GM23338 (cell line): ENCODE results near the gene ABCC1. TPM values are rescaled to one million over a fixed set of nuclear protein-coding genes. Genes with fewer than 3 reads are reported as not detected.

ENCODE experiments used
- ATAC-seq: fragments of 200-7000 bp; cut with Tn5 transposase; 3 replicates; pipeline ENCODE4 v1.9.1; 2020
- DNase-seq: peaks from one replicate; pipeline ENCODE4 v3.0.0-alpha.2; 2015; ENCODE audit warnings: low spot score
- H2AFZ ChIP-seq: fragments of 200-600 bp; sonication (generic); 2 replicates; pipeline ENCODE4 v1.8.0; 2016; ENCODE audit warnings: antibody characterized with exemption, mild to moderate bottlenecking, moderate library complexity
- H3F3A ChIP-seq: fragments of 200-600 bp; sonication (generic); replicated peaks from 2 replicates; pipeline ENCODE4 v1.8.0; 2017; ENCODE audit warnings: antibody characterized with exemption, mixed run types, low read depth
- H3K27ac ChIP-seq: fragments of 200-600 bp; sonication (generic); 2 replicates; pipeline ENCODE4 v1.6.1; 2016; ENCODE audit warnings: low read depth
- H3K27me3 ChIP-seq: fragments of 200-600 bp; sonication (generic); 2 replicates; pipeline ENCODE4 v1.8.0; 2016; ENCODE audit warnings: mild to moderate bottlenecking, mixed run types, moderate library complexity; ENCODE audit not compliant: insufficient read depth
- H3K36me3 ChIP-seq: fragments of 200-600 bp; sonication (generic); 2 replicates; pipeline ENCODE4 v1.8.0; 2016; ENCODE audit warnings: mild to moderate bottlenecking; ENCODE audit not compliant: insufficient read depth
- H3K4me1 ChIP-seq: fragments of 200-600 bp; sonication (generic); 2 replicates; pipeline ENCODE4 v1.8.0; 2016; ENCODE audit warnings: mild to moderate bottlenecking, moderate library complexity; ENCODE audit not compliant: insufficient read depth
- H3K4me2 ChIP-seq: fragments of 200-600 bp; sonication (generic); 2 replicates; pipeline ENCODE4 v1.7.1; 2017; ENCODE audit warnings: mixed run types
- H3K4me3 ChIP-seq: fragments of 200-600 bp; sonication (generic); 2 replicates; pipeline ENCODE4 v1.6.1; 2016; ENCODE audit warnings: mixed run types
- H3K79me2 ChIP-seq: fragments of 200-600 bp; sonication (generic); replicated peaks from 2 replicates; pipeline ENCODE4 v1.8.0; 2017; ENCODE audit warnings: mild to moderate bottlenecking; ENCODE audit not compliant: insufficient read depth
- H3K9me2 ChIP-seq: fragments of 200-600 bp; sonication (generic); 2 replicates; pipeline ENCODE4 v1.8.0; 2017; ENCODE audit not compliant: insufficient read depth
- H4K20me1 ChIP-seq: fragments of 200-600 bp; sonication (generic); replicated peaks from 2 replicates; pipeline ENCODE4 v1.8.0; 2017; ENCODE audit warnings: mild to moderate bottlenecking; ENCODE audit not compliant: insufficient read depth
- H3K27ac Mint-ChIP-seq: 2 replicates; pipeline ENCODE4 v1.8.0; 2020; ENCODE audit warnings: inconsistent platforms, mild to moderate bottlenecking, moderate library complexity, mixed read lengths
- H3K27me3 Mint-ChIP-seq: 3 replicates; pipeline ENCODE4 v1.8.0; 2022; ENCODE audit warnings: low read depth, mild to moderate bottlenecking, moderate library complexity, mixed read lengths, inconsistent platforms; ENCODE audit not compliant: insufficient read depth, poor library complexity
- H3K36me3 Mint-ChIP-seq: 3 replicates; pipeline ENCODE4 v1.8.0; 2021; ENCODE audit warnings: low read depth, mild to moderate bottlenecking, inconsistent platforms, moderate library complexity, mixed read lengths
- H3K4me1 Mint-ChIP-seq: 3 replicates; pipeline ENCODE4 v1.8.0; 2020; ENCODE audit warnings: mild to moderate bottlenecking, inconsistent platforms, mixed read lengths
- H3K4me3 Mint-ChIP-seq: 3 replicates; pipeline ENCODE4 v1.8.0; 2021; ENCODE audit warnings: moderate library complexity, mild to moderate bottlenecking, inconsistent platforms, mixed read lengths
- H3K9me3 Mint-ChIP-seq: 3 replicates; pipeline ENCODE4 v1.8.0; 2020; ENCODE audit warnings: moderate library complexity, mild to moderate bottlenecking, inconsistent platforms, mixed read lengths
- CREB1 ChIP-seq: fragments of 250-450 bp; sonication (Bioruptor Pico); IDR thresholded peaks from 2 replicates; pipeline ENCODE4 v1.5.0; 2020; ENCODE audit warnings: low read depth, mild to moderate bottlenecking, moderate library complexity
- CTCF ChIP-seq, 2 experiments: fragments of 200-600 bp in 1 of 2; sonication (generic) in 1 of 2; conservative IDR thresholded peaks; 2 replicates each; pipeline versions ENCODE4 v1.5.1 to v1.6.1; 2016 to 2017; ENCODE audit warnings: antibody characterized with exemption in 2 of 2, low read depth in 2 of 2, mild to moderate bottlenecking in 2 of 2, moderate library complexity in 1 of 2
- ETS1 ChIP-seq: IDR thresholded peaks from 2 replicates; pipeline ENCODE4 v1.6.1; 2016; ENCODE audit warnings: antibody characterized with exemption
- EZH2 ChIP-seq: fragments of 200-600 bp; sonication (generic); IDR thresholded peaks from one replicate; pipeline ENCODE4 v1.8.0; 2017; ENCODE audit warnings: antibody characterized with exemption, mild to moderate bottlenecking, low read depth; ENCODE audit not compliant: unreplicated experiment
- EZH2phosphoT487 ChIP-seq: fragments of 200-600 bp; sonication (generic); IDR thresholded peaks from one replicate; pipeline ENCODE4 v1.8.1; 2018; ENCODE audit warnings: antibody characterized with exemption; ENCODE audit not compliant: unreplicated experiment
- JUNB ChIP-seq: IDR thresholded peaks from one replicate; pipeline ENCODE4 v1.6.1; 2016; ENCODE audit warnings: antibody characterized with exemption; ENCODE audit not compliant: unreplicated experiment
- NANOG ChIP-seq: IDR thresholded peaks from 2 replicates; pipeline ENCODE4 v1.6.1; 2016; ENCODE audit warnings: antibody characterized with exemption, borderline replicate concordance
- POLR2AphosphoS5 ChIP-seq: IDR thresholded peaks from 2 replicates; pipeline ENCODE4 v1.6.1; 2016; ENCODE audit warnings: antibody characterized with exemption, low read depth
- REST ChIP-seq: IDR thresholded peaks from one replicate; pipeline ENCODE4 v1.6.1; 2018; ENCODE audit warnings: antibody characterized with exemption; ENCODE audit not compliant: unreplicated experiment
- STAT1 ChIP-seq: IDR thresholded peaks from one replicate; pipeline ENCODE4 v1.6.1; 2016; ENCODE audit warnings: antibody characterized with exemption; ENCODE audit not compliant: unreplicated experiment
- ZNF114 ChIP-seq: fragments of 250-450 bp; sonication (Bioruptor Pico); IDR thresholded peaks from 2 replicates; pipeline ENCODE4 v1.5.0; 2020; ENCODE audit warnings: mild to moderate bottlenecking, moderate library complexity
- ZNF331 ChIP-seq: fragments of 250-450 bp; sonication (Bioruptor Pico); IDR thresholded peaks from 2 replicates; pipeline ENCODE4 v1.5.0; 2020; ENCODE audit warnings: low read depth, mild to moderate bottlenecking, moderate library complexity
- ZNF462 ChIP-seq: fragments of 250-450 bp; sonication (Bioruptor Pico); IDR thresholded peaks from 2 replicates; pipeline ENCODE4 v1.5.0; 2020; ENCODE audit warnings: mild to moderate bottlenecking, moderate library complexity
- polyA plus RNA-seq: library from polyadenylated mRNA; unstranded; fragments of >200 nt; fragmentation: Nextera tagmentation; extraction: Ambion mirVana; gene quantifications from 2 replicates; pipeline ENCODE4 v1.2.1, GENCODE V29; 2016
- total RNA-seq: library from RNA; depleted of rRNA; stranded (reverse); fragments of >200 nt; shearing (Covaris generic); gene quantifications from 2 replicates; pipeline ENCODE4 v1.2.3, GENCODE V29; 2014

Gene ABCC1
- total and polyA plus RNA-seq, 2 experiments from 2014 or later: 11.0 to 46.6 TPM

- Histone ChIP-seq H3K9me2 (no peaks in the 10 kb centered on the region), H3K27ac (peak overlapping the region; percentile 69), H3K79me2 (no peaks in the 10 kb centered on the region), H2AFZ (no peak overlapping the region), H3F3A (no peaks in the 10 kb centered on the region), H3K36me3 (peaks cover 13% of the 10 kb centered on the region), H4K20me1 (peaks cover 12% of the 10 kb centered on the region; the same call in 1 of the 2 replicates), H3K27me3 (no peaks in the 10 kb centered on the region), H3K4me1 (no peaks in the 10 kb centered on the region; the same call in 1 of the 2 replicates), H3K4me2 (no peak overlapping the region), H3K4me3 (no peak overlapping the region)
- DNase-seq: peak; percentile 41
- H3K4me3 Mint-ChIP-seq: no peak overlapping the region
- H3K9me3 Mint-ChIP-seq: no peaks in the 10 kb centered on the region
- H3K36me3 Mint-ChIP-seq: peaks cover 80% of the 10 kb centered on the region
- H3K27me3 Mint-ChIP-seq: no peaks in the 10 kb centered on the region
- no peaks in the 10 kb centered on the region; the same call in 1 of the 3 replicates for H3K4me1 Mint-ChIP-seq
- peak overlapping the region; percentile 67; the same call in 1 of the 2 replicates for H3K27ac Mint-ChIP-seq
- ATAC-seq: peak; percentile 29; the same call in 2 of the 3 replicates
- TF ChIP-seq ZNF462 (CRISPR knock-in tag) (no peak), EZH2phosphoT487 (no peak), JUNB (no peak), REST (no peak), CREB1 (no peak), EZH2 (no peak), CTCF (conservative IDR thresholded peaks at IDR 0.05; ENCODE audit: low read depth in 2 of 2) (no peak), ETS1 (no peak), ZNF114 (no peak), POLR2AphosphoS5 (no peak), ZNF331 (CRISPR knock-in tag) (no peak), STAT1 (no peak), NANOG (no peak)
Measured at GRCh38 chr16:16108759-16109158, 159.3 kb downstream of the ABCC1 start.
